H1 (cell line): ENCODE measurements around the gene PHC2.

ENCODE experiments used
- CTCF ChIP-seq, 3 experiments: IDR thresholded peaks; 1 replicate in 2 of 3; 2 replicates in 1 of 3; pipeline versions ENCODE4 v1.5.1 to v1.6.1; 2011; ENCODE audit warnings: low read length in 3 of 3, mild to moderate bottlenecking in 3 of 3, inconsistent platforms in 2 of 3, low read depth in 1 of 3, moderate library complexity in 1 of 3; ENCODE audit not compliant: insufficient read depth in 1 of 3; ENCODE audit errors: control extremely low read depth in 1 of 3
- EZH2 ChIP-seq: fragments of 200-600 bp; sonication (generic); IDR thresholded peaks from 2 replicates; pipeline ENCODE4 v1.7.1; 2012; ENCODE audit warnings: low read depth, mild to moderate bottlenecking, moderate library complexity, low read length, inconsistent platforms; ENCODE audit not compliant: severe bottlenecking
- TAF1 ChIP-seq: IDR thresholded peaks from 2 replicates; pipeline ENCODE4 v1.6.1; 2011; ENCODE audit warnings: mild to moderate bottlenecking, low read depth, low read length
- ZNF274 ChIP-seq: IDR thresholded peaks from 2 replicates; pipeline ENCODE4 v1.7.0; 2012; ENCODE audit warnings: low read length, borderline replicate concordance; ENCODE audit errors: extremely low read depth

- TF ChIP-seq TAF1 = no peak
- TF ChIP-seq EZH2 = no peak
- TF ChIP-seq CTCF (IDR thresholded peaks at IDR 0.05; ENCODE audit: control extremely low read depth in 1 of 3, insufficient read depth in 1 of 3, low read depth in 1 of 3, low read length in 3 of 3) = no peak
- TF ChIP-seq ZNF274 = no peak
Measured at GRCh38 chr1:33385251-33385650, 45.6 kb downstream of the PHC2 start.
